Natural killer cell (primary cell): ENCODE measurements around the gene ZNF783. TPM values are rescaled to one million over a fixed set of nuclear protein-coding genes. Genes with fewer than 3 reads are reported as not detected.

Source experiments
- ATAC-seq, 3 donors: fragments of 150-1000 bp in 2 of 3; fragments of 200-7000 bp in 1 of 3; cut with Tn5 transposase; 1 replicate in 1 of 3; 2 replicates in 2 of 3; pipeline ENCODE4 v1.10.0; 2021; ENCODE audit warnings: mild to moderate bottlenecking in 2 of 3, moderate library complexity in 2 of 3
- DNase-seq, 2 donors: peaks; one replicate each; pipeline versions ENCODE4 v3.0.0 to v3.0.0-alpha.2; 2013 to 2021; ENCODE audit warnings: mixed read lengths in 1 of 2
- H3K27ac ChIP-seq: one replicate; pipeline ENCODE4 v1.5.1; 2013; ENCODE audit warnings: mild to moderate bottlenecking, low read length
- H3K27me3 ChIP-seq: one replicate; pipeline ENCODE4 v1.6.1; 2013; ENCODE audit warnings: low read length; ENCODE audit not compliant: control insufficient read depth, insufficient read depth
- H3K36me3 ChIP-seq: one replicate; pipeline ENCODE4 v1.6.1; 2013; ENCODE audit warnings: low read length; ENCODE audit not compliant: control insufficient read depth, insufficient read depth
- H3K4me1 ChIP-seq: one replicate; pipeline ENCODE4 v1.6.1; 2013; ENCODE audit warnings: low read length; ENCODE audit not compliant: control insufficient read depth, insufficient read depth
- H3K4me3 ChIP-seq: one replicate; pipeline ENCODE4 v1.5.1; 2013; ENCODE audit warnings: low read length
- H3K9me3 ChIP-seq: one replicate; pipeline ENCODE4 v1.6.1; 2013; ENCODE audit warnings: low read length; ENCODE audit not compliant: control insufficient read depth, insufficient read depth
- H3K27ac Mint-ChIP-seq, 2 donors: one replicate each; pipeline ENCODE4 v1.8.0; 2022; ENCODE audit warnings: mild to moderate bottlenecking in 2 of 2, mixed read lengths in 2 of 2, moderate library complexity in 1 of 2
- H3K27me3 Mint-ChIP-seq, 2 donors: one replicate each; pipeline ENCODE4 v1.8.0; 2022; ENCODE audit warnings: low read depth in 2 of 2, mixed read lengths in 2 of 2
- H3K36me3 Mint-ChIP-seq: one replicate; pipeline ENCODE4 v1.8.0; 2022; ENCODE audit warnings: mixed read lengths
- H3K4me1 Mint-ChIP-seq, 2 donors: one replicate each; pipeline ENCODE4 v1.8.0; 2022; ENCODE audit warnings: mixed read lengths in 2 of 2
- H3K4me3 Mint-ChIP-seq: one replicate; pipeline ENCODE4 v1.8.0; 2022; ENCODE audit warnings: mild to moderate bottlenecking, moderate library complexity, mixed read lengths
- H3K9me3 Mint-ChIP-seq, 2 donors: one replicate each; pipeline ENCODE4 v1.8.0; 2022; ENCODE audit warnings: mixed read lengths in 2 of 2
- WGBS: methylation state at CpG from one replicate; pipeline ENCODE4 v1.1.7; 2013; ENCODE audit warnings: missing lambda C conversion rate; ENCODE audit not compliant: insufficient coverage; 5-methylcytosine and 5-hydroxymethylcytosine counted together
- intact Hi-C: fragments of 100-400 bp; cut with micrococcal nuclease; formaldehyde crosslinking; loops from one replicate; pipeline ENCODE4 v1.14.2; 2022
- total RNA-seq, 4 donors: library from RNA; stranded (reverse); fragments of 120-200 nt in 1 of 4; gene quantifications; one replicate each; pipeline versions ENCODE4 v1.2.3 to v1.2.4, GENCODE V29; 2013 to 2022
- TF ChIP-seq, protein P1 (sequence below): fragments of 200-600 bp; IDR thresholded peaks from one replicate; pipeline ENCODE4 v1.8.0; 2022; ENCODE audit warnings: antibody characterized with exemption

ZNF783 gene
- total RNA-seq, 3 donors from 2014 or later (not counting 1 experiment from before 2014, with no cell fraction given), result 24.0 to 29.8 (median 28.3) TPM

DNA sequence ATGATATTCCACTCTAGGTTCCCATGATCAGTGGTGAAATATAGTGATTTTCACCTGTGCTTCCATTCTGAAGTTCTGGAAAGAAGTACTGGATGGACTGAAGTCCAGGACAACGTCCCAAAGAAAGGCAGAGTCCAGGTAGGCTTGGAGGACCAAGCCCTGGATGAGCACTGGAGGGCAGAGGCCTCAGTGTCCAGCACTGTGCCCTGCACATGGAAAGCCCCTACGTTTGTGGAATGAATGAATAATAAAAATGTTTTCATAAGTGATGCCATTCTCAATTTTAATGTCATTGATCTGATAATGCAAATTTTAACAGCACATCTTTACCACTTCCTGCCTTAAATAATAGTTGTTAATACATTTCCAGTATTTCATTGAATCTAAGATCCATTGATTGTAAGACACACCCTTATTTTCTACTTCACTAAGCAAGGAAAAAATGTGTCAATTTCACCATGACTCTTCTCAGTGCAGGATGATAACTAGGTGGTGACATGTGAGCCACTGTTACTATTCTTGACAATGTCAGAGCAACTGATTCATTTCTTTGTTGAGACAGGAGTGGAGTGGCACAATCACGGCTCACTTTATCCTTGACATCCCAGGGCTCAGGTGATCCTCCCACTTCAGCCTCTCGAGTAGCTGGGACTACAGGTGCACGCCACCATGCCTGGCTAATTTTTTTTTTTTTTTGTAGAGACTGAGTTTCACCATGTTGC, 35.2 kb downstream of the ZNF783 start:
- TF ChIP-seq, protein P1, sequence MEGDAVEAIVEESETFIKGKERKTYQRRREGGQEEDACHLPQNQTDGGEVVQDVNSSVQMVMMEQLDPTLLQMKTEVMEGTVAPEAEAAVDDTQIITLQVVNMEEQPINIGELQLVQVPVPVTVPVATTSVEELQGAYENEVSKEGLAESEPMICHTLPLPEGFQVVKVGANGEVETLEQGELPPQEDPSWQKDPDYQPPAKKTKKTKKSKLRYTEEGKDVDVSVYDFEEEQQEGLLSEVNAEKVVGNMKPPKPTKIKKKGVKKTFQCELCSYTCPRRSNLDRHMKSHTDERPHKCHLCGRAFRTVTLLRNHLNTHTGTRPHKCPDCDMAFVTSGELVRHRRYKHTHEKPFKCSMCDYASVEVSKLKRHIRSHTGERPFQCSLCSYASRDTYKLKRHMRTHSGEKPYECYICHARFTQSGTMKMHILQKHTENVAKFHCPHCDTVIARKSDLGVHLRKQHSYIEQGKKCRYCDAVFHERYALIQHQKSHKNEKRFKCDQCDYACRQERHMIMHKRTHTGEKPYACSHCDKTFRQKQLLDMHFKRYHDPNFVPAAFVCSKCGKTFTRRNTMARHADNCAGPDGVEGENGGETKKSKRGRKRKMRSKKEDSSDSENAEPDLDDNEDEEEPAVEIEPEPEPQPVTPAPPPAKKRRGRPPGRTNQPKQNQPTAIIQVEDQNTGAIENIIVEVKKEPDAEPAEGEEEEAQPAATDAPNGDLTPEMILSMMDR, result no peak
- H3K4me1 Mint-ChIP-seq, result no peaks in the 10 kb centered on the region
- no peak for ATAC-seq
- DNase-seq, result no peak
- H3K27ac Mint-ChIP-seq, result no peak overlapping the region
- intact Hi-C loops, result no loop called here
- Histone ChIP-seq H3K36me3 (no peaks in the 10 kb centered on the region), H3K9me3 (no peaks in the 10 kb centered on the region), H3K4me3 (no peak overlapping the region), H3K4me1 (no peaks in the 10 kb centered on the region), H3K27ac (no peak overlapping the region), H3K27me3 (no peaks in the 10 kb centered on the region)
- 75% methylated on average over 5 of the region's 5 CpGs for WGBS
- H3K27me3 Mint-ChIP-seq, result no peaks in the 10 kb centered on the region
- no peak overlapping the region for H3K4me3 Mint-ChIP-seq
- no peaks in the 10 kb centered on the region for H3K36me3 Mint-ChIP-seq
- no peaks in the 10 kb centered on the region for H3K9me3 Mint-ChIP-seq

DNA sequence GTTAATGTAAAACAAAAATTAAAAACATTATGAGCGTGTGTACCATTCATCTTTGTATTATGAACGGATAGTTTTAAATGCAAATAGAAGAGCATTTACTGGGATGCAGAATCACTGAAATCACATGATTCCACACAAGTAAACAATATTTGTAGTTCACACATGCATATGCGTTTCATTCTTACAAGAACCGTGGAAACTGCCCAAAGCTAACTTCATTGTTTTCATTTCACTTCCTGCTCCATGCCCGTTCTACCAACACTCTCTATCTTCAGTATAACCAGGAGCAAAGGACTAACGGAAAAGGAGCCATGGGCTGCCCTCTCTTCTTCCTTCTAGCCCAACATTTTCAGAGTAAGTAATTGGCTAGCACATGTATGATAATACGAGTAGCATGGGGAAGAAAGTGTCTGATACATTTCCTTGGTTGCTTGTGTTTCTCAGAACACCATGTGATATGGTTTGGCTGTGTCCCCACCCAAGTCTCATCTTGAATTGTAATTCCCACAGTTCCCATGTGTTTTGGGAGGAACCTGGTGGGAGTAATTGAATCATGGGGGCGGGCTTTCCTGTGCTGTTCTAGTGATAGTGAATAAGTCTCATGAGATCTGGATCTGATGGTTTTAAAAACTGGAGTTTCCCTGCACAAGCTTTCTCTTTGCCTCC, 38.8 kb downstream of the ZNF783 start:
- H3K27ac ChIP-seq, result no peak overlapping the region
- no peaks in the 10 kb centered on the region for H3K4me1 ChIP-seq
- ATAC-seq (no peak), DNase-seq (no peak)
- Mint-ChIP-seq H3K9me3 (no peaks in the 10 kb centered on the region), H3K4me3 (no peak overlapping the region), H3K36me3 (no peaks in the 10 kb centered on the region), H3K27ac (no peak overlapping the region), H3K27me3 (peaks cover 0 to 1% of the 10 kb centered on the region in 2 donors), H3K4me1 (no peaks in the 10 kb centered on the region)
- no peaks in the 10 kb centered on the region for H3K36me3 ChIP-seq
- no peaks in the 10 kb centered on the region for H3K27me3 ChIP-seq
- intact Hi-C loops, result no loop called here
- H3K9me3 ChIP-seq, result no peaks in the 10 kb centered on the region
- TF ChIP-seq, protein P1, result no peak
- WGBS, result 77% methylated on average over 7 of the region's 8 CpGs
- H3K4me3 ChIP-seq, result no peak overlapping the region

DNA sequence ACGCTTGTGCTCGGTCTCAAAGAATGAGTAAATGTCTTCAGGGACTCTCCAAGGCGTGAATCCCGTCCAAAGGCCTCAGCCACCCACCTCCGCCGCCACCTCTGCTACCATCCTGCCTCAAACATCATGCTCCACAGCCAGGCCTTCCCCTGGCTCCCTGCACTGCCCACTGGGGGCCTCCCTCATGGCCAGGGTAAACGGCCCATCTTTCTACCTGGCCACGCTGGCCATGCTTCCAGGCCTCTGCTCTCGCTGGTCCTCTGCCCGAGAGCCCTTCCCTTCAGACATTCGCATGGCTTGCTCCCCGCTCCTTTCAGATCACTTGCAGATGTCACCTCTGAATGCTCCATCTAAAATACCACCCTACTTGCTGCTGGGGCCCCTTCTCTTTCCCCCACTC, 40.2 kb downstream of the ZNF783 start:
- Histone ChIP-seq H3K27me3 (no peaks in the 10 kb centered on the region), H3K27ac (no peak overlapping the region), H3K4me3 (no peak overlapping the region), H3K4me1 (no peaks in the 10 kb centered on the region), H3K9me3 (no peaks in the 10 kb centered on the region), H3K36me3 (no peaks in the 10 kb centered on the region)
- intact Hi-C loops, result no loop called here
- H3K9me3 Mint-ChIP-seq, result no peaks in the 10 kb centered on the region
- WGBS, result 93% methylated on average over 12 of the region's 12 CpGs
- no peak for DNase-seq
- TF ChIP-seq, protein P1, result no peak
- no peak overlapping the region for H3K4me3 Mint-ChIP-seq
- peak overlapping the region in 1 of 2 donors; percentile 35 for H3K27ac Mint-ChIP-seq
- no peaks in the 10 kb centered on the region for H3K36me3 Mint-ChIP-seq
- no peak for ATAC-seq
- H3K4me1 Mint-ChIP-seq, result no peaks in the 10 kb centered on the region
- H3K27me3 Mint-ChIP-seq, result peaks cover 3 to 7% of the 10 kb centered on the region in 2 donors
